Muscle layer of colon (tissue), 2 donors: ENCODE data around the gene KCNIP2.

Source experiments
- H3K27ac ChIP-seq: one replicate; pipeline ENCODE4 v1.7.0; 2013; ENCODE audit warnings: low read depth, mild to moderate bottlenecking, low read length, moderate library complexity
- H3K27me3 ChIP-seq, 2 donors: one replicate each; pipeline ENCODE4 v1.7.0; 2013; ENCODE audit warnings: low read length in 2 of 2, mild to moderate bottlenecking in 2 of 2; ENCODE audit not compliant: insufficient read depth in 2 of 2, control insufficient read depth in 1 of 2
- H3K36me3 ChIP-seq: one replicate; pipeline ENCODE4 v1.7.0; 2013; ENCODE audit warnings: mild to moderate bottlenecking, low read length; ENCODE audit not compliant: insufficient read depth
- H3K4me1 ChIP-seq: one replicate; pipeline ENCODE4 v1.7.0; 2013; ENCODE audit warnings: mild to moderate bottlenecking, low read length; ENCODE audit not compliant: insufficient read depth
- H3K4me3 ChIP-seq, 2 donors: one replicate each; pipeline ENCODE4 v1.7.0; 2013; ENCODE audit warnings: low read length in 2 of 2, low read depth in 1 of 2, mild to moderate bottlenecking in 1 of 2, moderate library complexity in 1 of 2
- H3K9ac ChIP-seq: one replicate; pipeline ENCODE4 v1.7.0; 2013; ENCODE audit warnings: low read length
- H3K9me3 ChIP-seq: one replicate; pipeline ENCODE4 v1.7.0; 2013; ENCODE audit warnings: mild to moderate bottlenecking, low read length
- donor health status: abdominal sarcoma.
- donor health status: Adenocarcinoma of cecum.

Gene KCNIP2

DNA sequence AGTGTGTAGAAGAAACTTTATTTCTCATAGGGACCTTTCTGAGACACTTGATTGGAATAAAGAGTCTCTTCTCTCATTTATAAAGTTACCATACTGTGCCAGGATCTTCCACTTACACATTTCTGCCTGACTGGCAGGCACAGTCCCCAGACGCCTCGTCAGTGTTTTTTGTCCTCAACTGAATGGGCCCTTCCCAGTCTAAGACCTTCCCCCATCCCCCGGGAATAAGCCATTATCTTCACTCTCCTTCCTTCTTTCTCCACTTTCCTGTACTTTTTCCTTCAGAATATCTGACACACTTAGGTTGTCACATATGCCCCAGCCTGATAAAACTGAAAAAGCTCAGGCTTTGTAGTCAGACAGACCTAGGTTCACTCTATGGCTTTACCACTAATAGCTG is 35.3 kb upstream of the KCNIP2 start:
- Histone ChIP-seq H3K9ac (no peak overlapping the region), H3K27me3 (no peaks in the 10 kb centered on the region), H3K27ac (no peak overlapping the region), H3K9me3 (no peaks in the 10 kb centered on the region), H3K36me3 (no peaks in the 10 kb centered on the region), H3K4me3 (no peak overlapping the region), H3K4me1 (peaks cover 10% of the 10 kb centered on the region)

DNA sequence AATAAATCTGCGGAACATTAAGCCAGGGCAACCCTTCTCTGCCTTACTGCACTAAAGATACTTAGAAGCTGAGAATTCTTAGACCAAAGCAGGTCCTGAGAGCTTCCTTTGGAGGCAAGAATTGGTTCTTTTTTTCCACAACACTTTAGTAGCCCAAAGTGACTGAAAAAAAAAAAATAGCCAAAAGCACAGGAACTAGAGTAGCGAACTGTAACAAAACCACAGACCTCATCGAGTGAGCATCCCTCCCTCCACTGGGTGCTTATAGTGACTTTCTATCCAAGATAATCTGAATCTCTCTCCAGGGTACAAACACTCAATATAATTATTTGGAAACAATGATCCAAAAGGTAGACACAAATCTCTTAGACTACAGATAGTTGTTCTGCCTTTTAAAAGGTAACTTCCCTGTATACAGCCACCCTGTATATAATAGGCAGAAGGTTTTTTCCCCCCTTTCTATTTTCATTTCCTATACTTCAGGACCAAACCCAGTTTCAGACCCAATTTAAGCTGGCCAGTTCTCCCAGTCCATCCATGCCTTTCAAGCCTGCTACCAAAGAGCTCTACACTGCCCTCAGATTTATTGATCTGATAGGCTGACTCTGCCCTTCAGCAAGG is 31.6 kb upstream of the KCNIP2 start:
- Histone ChIP-seq H3K27me3 (no peaks in the 10 kb centered on the region), H3K9me3 (no peaks in the 10 kb centered on the region), H3K36me3 (no peaks in the 10 kb centered on the region), H3K4me3 (no peak overlapping the region), H3K27ac (no peak overlapping the region), H3K4me1 (peaks cover 8% of the 10 kb centered on the region), H3K9ac (no peak overlapping the region)

DNA sequence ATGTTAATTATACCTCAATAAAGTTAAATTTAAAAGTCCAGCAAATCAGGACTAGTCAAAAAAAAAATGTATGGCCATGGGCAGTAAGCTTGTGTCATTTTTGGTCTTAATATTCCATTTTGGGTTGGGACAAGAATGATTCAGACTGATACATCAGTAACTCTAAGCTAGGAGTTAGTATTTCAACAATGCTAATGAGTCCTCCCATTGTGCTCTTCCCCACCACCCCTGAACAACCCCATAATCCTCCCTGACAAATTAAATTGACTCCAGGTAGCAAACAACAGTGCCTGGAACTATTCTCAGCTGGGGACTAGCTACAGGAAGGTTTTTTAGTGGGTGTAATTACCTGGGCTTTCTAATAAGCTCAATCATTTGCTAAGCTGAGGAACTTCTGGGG is 30.7 kb upstream of the KCNIP2 start:
- Histone ChIP-seq H3K27me3 (no peaks in the 10 kb centered on the region), H3K9ac (no peak overlapping the region), H3K9me3 (no peaks in the 10 kb centered on the region), H3K27ac (no peak overlapping the region), H3K4me3 (no peak overlapping the region), H3K36me3 (no peaks in the 10 kb centered on the region), H3K4me1 (no peaks in the 10 kb centered on the region)

DNA sequence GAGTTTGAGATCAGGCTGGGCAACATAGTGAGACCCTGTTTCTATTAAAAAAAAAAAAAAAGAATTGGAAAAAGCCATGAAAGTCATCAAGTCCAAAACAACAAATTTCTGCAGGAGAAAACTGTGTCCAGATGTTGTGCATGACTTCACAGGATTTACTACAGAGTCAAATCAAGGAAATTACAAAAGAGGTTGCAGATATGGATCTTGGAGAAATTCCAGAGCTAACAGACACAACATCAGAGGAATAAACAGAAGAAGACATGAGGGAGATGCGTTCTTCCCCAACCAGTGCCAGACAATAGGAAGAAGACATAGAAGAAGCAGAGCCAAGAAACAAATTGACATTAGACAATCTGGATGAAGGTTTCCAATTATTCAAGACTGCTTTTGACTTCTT is 24.3 kb upstream of the KCNIP2 start:
- Histone ChIP-seq H3K9ac (no peak overlapping the region), H3K27me3 (no peaks in the 10 kb centered on the region), H3K4me1 (no peaks in the 10 kb centered on the region)

DNA sequence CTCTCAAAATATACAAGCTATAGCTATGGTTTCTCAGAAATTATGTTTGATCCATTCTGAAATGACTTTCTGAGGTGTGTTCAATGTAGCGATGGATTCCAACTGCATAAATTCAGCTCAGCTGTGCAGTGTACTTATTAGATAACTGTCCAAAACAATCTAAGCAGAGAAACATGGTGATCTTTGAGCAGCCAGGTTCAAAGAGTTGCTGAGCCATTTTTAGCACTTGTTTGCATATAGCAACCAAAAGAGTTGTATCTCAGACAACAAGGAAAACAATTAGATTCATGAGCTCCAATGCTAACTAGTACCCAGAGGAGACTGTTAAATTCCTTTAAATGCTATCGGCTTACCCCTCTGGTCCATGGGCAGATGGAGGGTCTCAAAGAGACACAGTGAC is 15.9 kb upstream of the KCNIP2 start:
- Histone ChIP-seq H3K9ac (no peak overlapping the region), H3K9me3 (peaks cover 6% of the 10 kb centered on the region), H3K27me3 (no peaks in the 10 kb centered on the region), H3K36me3 (no peaks in the 10 kb centered on the region), H3K4me3 (no peak overlapping the region), H3K4me1 (no peaks in the 10 kb centered on the region), H3K27ac (no peak overlapping the region)

More for the DNA sequence above, 24.3 kb upstream of the KCNIP2 start:
- Histone ChIP-seq H3K4me3 (no peak overlapping the region), H3K27ac (no peak overlapping the region), H3K9me3 (no peaks in the 10 kb centered on the region), H3K36me3 (no peaks in the 10 kb centered on the region)

DNA sequence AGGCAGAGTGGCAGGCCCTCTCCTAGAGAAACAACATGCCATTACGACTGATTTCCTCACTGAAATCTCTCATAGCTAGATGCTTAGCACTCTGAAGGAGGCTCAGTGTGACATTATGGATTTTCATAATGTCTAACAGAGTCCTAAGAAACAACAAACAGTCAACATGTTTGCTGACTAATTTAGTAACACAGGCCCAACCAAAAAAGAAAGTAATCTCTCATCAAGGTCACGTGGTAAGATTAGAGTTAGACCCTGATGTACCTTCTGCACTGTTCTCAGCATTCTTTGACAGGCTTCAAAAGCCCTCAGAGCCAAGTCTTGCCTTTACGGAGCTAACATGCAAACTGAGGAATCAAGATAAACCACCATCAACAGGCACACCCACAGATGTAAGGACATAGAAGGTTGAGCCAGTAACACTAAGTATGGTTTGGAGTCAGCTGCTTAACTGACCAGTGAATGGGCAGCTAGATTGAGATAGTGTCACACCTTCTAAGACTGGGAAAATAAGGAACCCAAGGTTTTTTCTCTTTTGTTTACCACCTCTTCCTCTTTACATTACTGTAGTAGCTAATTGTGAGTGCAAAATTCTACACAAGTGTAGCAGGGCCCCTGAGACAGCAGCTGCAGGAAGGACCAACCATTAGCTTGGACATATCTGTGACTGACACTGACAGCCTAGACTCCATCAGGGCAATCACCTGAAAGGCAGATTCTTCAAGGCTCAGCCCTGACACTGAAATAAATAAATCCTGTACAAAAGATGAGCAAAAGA is 15.3 kb upstream of the KCNIP2 start:
- H3K27ac ChIP-seq = no peak overlapping the region
- no peaks in the 10 kb centered on the region for H3K4me1 ChIP-seq
- H3K4me3 ChIP-seq = no peak overlapping the region
- H3K9me3 ChIP-seq = peaks cover 6% of the 10 kb centered on the region
- no peak overlapping the region for H3K9ac ChIP-seq
- H3K36me3 ChIP-seq = no peaks in the 10 kb centered on the region
- H3K27me3 ChIP-seq = no peaks in the 10 kb centered on the region

DNA sequence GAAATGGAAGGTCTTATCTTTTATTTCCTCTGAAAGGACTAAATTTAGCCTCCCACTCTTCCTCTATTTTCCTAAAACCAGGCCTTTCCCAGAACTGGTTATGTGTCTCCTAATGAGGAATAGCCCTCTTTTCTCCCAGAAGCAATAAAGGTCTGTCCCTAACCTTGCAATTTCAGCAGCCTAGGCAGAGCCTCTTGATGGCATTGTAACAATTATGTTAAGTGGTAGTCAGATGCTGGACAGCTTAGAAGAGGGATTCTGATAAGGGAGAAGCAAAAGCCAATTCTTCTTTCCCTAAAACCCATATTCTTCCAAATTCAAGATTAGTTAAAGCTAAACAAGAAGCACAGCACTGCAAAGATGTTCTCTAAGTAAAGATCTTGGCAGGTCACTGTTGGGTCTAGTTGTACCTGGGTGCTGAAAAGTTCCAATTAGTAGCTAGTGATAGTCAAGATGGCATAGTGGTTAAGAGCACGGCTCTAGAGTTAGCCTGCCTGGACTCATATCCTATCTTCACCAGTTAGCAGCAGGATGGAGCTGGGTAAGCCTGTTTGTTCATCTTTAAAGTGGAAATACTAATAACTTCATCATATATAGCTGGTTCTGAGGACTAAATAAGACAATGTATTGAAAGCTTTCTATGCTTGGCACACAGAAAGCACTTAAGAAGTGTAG is 14.3 kb upstream of the KCNIP2 start:
- Histone ChIP-seq H3K27me3 (no peaks in the 10 kb centered on the region), H3K9me3 (peaks cover 6% of the 10 kb centered on the region), H3K4me1 (no peaks in the 10 kb centered on the region), H3K36me3 (no peaks in the 10 kb centered on the region), H3K27ac (no peak overlapping the region), H3K4me3 (no peak overlapping the region), H3K9ac (no peak overlapping the region)

DNA sequence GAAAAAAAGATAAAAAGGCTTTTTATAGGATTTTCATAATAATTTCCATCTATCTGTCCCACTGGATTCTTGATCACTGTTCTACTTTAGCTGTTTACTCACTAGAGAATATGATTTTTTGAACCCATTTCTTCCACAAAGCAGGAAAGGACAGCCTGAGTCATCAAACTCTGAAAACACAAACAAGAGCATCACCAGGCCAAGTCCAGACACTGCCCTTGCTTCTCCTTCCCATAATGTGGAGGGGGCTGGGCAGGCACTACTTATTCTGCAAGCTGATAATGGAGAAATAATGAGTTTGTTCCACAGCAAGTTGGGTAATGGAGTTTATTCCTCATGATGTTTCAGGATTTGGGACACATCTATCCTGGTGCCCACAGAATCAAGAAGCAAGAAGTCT is 13.0 kb upstream of the KCNIP2 start:
- Histone ChIP-seq H3K36me3 (no peaks in the 10 kb centered on the region), H3K27me3 (no peaks in the 10 kb centered on the region), H3K4me1 (no peaks in the 10 kb centered on the region), H3K27ac (no peak overlapping the region), H3K9me3 (peaks cover 6% of the 10 kb centered on the region), H3K9ac (no peak overlapping the region), H3K4me3 (no peak overlapping the region)

DNA sequence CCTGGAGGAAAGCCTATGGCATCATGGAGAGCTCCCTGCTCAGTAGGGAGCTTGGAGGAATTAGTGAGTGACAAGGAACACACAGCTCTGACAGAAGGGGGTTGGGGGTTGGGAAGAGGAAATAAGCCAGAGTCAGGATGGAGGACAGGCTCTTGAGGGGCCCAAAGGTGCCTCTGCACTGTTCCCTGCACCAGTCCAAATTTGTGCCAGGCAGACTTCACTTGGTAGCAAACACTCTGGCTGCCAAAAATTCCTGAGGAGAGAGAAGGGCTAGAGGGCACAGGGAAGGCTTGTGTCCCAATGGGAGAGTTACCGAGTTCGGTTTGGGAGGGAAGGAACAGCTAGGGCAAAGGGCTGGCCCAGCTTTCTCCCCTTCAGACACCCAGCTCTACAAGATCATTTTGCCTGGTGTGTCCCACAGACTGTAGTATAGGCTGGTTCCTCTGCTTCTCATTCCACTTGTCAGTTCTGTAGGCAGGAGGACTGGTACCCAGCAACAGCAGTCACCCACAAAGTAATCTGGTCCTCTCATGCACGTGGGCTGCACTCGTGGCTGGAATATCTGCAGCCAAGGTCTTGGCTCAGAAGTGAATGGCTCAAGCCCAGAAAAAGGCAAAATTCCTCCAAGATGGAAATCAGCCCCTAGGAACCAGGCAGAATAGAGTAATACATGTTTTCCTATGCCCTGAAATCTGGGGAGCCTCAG is 8.0 kb upstream of the KCNIP2 start:
- H3K9me3 ChIP-seq = no peaks in the 10 kb centered on the region
- no peak overlapping the region for H3K9ac ChIP-seq
- no peaks in the 10 kb centered on the region for H3K4me1 ChIP-seq
- no peaks in the 10 kb centered on the region for H3K27me3 ChIP-seq
- no peak overlapping the region for H3K27ac ChIP-seq
- peaks cover 8% of the 10 kb centered on the region for H3K36me3 ChIP-seq
- H3K4me3 ChIP-seq = no peak overlapping the region

DNA sequence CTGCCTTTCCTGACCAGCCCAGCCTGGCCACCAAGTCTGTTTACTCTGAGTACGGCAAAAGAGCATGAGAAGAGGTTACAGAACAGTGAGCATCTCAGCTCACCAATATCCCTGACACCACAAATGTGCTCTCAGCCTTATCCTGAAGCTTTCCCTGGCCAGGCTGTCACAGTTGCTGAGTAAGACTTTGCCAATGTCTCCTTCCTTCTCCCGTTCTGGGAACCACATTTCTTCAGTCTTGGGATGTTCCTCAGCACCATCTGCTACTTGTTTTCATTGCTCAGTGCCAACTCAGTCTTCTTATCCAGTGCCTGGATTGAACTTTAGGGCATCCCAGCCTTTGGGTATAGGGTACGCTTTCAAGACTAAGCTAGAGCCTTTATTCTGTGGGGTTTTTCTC is 7.1 kb upstream of the KCNIP2 start:
- Histone ChIP-seq H3K9me3 (no peaks in the 10 kb centered on the region), H3K27ac (no peak overlapping the region), H3K36me3 (peaks cover 8% of the 10 kb centered on the region), H3K9ac (no peak overlapping the region), H3K4me1 (no peaks in the 10 kb centered on the region), H3K27me3 (no peaks in the 10 kb centered on the region), H3K4me3 (no peak overlapping the region)

DNA sequence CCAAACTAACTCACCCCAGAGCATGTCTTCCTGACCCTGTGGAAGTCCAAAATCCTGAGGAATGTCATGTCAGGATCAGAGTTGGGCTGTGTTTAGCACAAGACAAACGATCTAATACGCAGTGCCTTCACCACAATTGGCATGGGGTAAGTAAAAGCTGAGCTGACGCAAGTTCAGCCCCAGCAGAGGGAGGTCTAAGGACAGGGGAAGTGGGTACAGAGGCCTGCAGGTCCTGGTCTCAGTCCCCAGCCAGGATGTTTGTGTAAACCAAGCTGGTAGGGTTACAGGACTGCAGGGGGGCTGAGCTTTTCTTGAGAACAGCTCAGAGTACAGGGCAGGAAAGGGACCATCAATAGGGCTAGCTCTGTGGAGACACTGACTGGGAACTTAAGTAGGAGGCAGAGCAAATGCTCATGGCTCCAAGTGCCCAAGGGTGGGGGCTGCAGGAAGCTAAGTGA is 5.3 kb upstream of the KCNIP2 start:
- Histone ChIP-seq H3K4me3 (no peak overlapping the region), H3K4me1 (no peaks in the 10 kb centered on the region), H3K27ac (no peak overlapping the region), H3K9ac (no peak overlapping the region), H3K36me3 (peaks cover 8% of the 10 kb centered on the region), H3K9me3 (no peaks in the 10 kb centered on the region), H3K27me3 (no peaks in the 10 kb centered on the region)
